ENCODE data around the gene GPR6. TPM values are rescaled to one million over a fixed set of nuclear protein-coding genes. Genes with fewer than 3 reads are reported as not detected.

The GPR6 gene
- total and polyA plus RNA-seq, 9 of the 15 experiments (the other 6 are each of a cell fraction or from before 2014, with no cell fraction given): not detected

- DNase-seq (ENCODE audit: extremely low read depth in 1 of 4, low spot score in 3 of 4) (no peak), ATAC-seq (no peak), FAIRE-seq (no peak)
- Histone ChIP-seq H3K9me1 (ENCODE audit: control insufficient read depth, insufficient read depth, low read length) (no peaks in the 10 kb centered on the region), H3K79me2 (ENCODE audit: control insufficient read depth, insufficient read depth, low read length) (no peaks in the 10 kb centered on the region), H3K27me3 (ENCODE audit: control insufficient read depth in 2 of 2, insufficient read depth in 2 of 2, low read length in 2 of 2) (peaks cover 0 to 7% of the 10 kb centered on the region in 2 experiments; a peak in 1 of 5 replicates), H3K4me3 (no peak overlapping the region), H3K27ac (ENCODE audit: extremely low read depth, low read depth, low read length) (no peak overlapping the region), H3K4me1 (replicated peaks in 1 of 2; ENCODE audit: control insufficient read depth in 2 of 2, insufficient read depth in 2 of 2, low read length in 2 of 2) (no peaks in the 10 kb centered on the region), H3K36me3 (ENCODE audit: control insufficient read depth, insufficient read depth, low read length) (no peaks in the 10 kb centered on the region), H4K20me1 (replicated peaks; ENCODE audit: control insufficient read depth, insufficient read depth, low read length) (no peaks in the 10 kb centered on the region; the same call in 1 of the 2 replicates), H3K4me2 (ENCODE audit: insufficient read depth, low read length) (no peak overlapping the region), H2AFZ (ENCODE audit: low read depth, low read length) (no peak overlapping the region), H3K9me3 (replicated peaks; ENCODE audit: control insufficient read depth, insufficient read depth, low read depth, low read length) (no peaks in the 10 kb centered on the region), H3K9ac (ENCODE audit: insufficient read depth in 1 of 2, low read depth in 2 of 2, low read length in 2 of 2) (no peak overlapping the region)
- in situ Hi-C loops (cut with MboI): no loop called here
- no peak for TF ChIP-seq DNMT1 (IDR thresholded peaks at IDR 0.05)
- TF ChIP-seq IRF1 (CRISPR knock-in tag; IDR thresholded peaks at IDR 0.05; ENCODE audit: borderline replicate concordance): no peak
- no peak for TF ChIP-seq POLR2AphosphoS5 (IDR thresholded peaks at IDR 0.05; ENCODE audit: control insufficient read depth, insufficient read depth, low read depth, low read length)
- TF ChIP-seq NEUROD1 (IDR thresholded peaks at IDR 0.05; ENCODE audit: borderline replicate concordance, low read depth, low read length, partially characterized antibody): no peak
- TF ChIP-seq LARP7 (IDR thresholded peaks at IDR 0.05): no peak
- TF ChIP-seq ZNF217 (CRISPR knock-in tag; IDR thresholded peaks at IDR 0.05): no peak
- no peak for TF ChIP-seq ZBTB7A (IDR thresholded peaks at IDR 0.05; ENCODE audit: borderline replicate concordance, control insufficient read depth, low read depth, low read length)
- TF ChIP-seq ZNF586 (CRISPR knock-in tag; conservative IDR thresholded peaks at IDR 0.05): no peak
- TF ChIP-seq NR1H2 (CRISPR knock-in tag; IDR thresholded peaks at IDR 0.05): no peak
- no peak for TF ChIP-seq ARID3A (IDR thresholded peaks at IDR 0.05; ENCODE audit: borderline replicate concordance, low read depth, low read length)
- TF ChIP-seq ZNF384 (IDR thresholded peaks at IDR 0.05; ENCODE audit: low read depth, low read length): no peak
- TF ChIP-seq RBM17 (IDR thresholded peaks at IDR 0.05; ENCODE audit: borderline replicate concordance, low read depth, low read length): no peak
- CTCF ChIA-PET (ENCODE audit: low intra/inter-chr PET ratio): no interaction called here
- intact Hi-C loops (cut with micrococcal nuclease): no loop called here
- POLR2A ChIA-PET: interaction anchor here (1.0 kb wide), 1 partner anchor 12 kb away, joined by 3 read pairs; no protein-coding TSS in a partner anchor
- no TSS peak for BruUV-seq (replicated peaks)
- WGBS (ENCODE audit: insufficient coverage, low coverage, missing lambda C conversion rate): 1% methylated on average over 5 of the region's 5 CpGs
Observed at GRCh38 chr6:109961611-109962041, 16.5 kb upstream of the GPR6 start.
